ENCODE measurements around the gene RAC3. TPM values are rescaled to one million over a fixed set of nuclear protein-coding genes. Genes with fewer than 3 reads are reported as not detected.

The RAC3 gene
- total RNA-seq, 3 donors from 2014 or later (not counting 1 experiment from before 2014, with no cell fraction given): 0.61 to 2.2 (median 2.1) TPM

- H3K27ac Mint-ChIP-seq: no peak overlapping the region
- Histone ChIP-seq H3K36me3 (ENCODE audit: control insufficient read depth, insufficient read depth, low read length) (peaks cover 14% of the 10 kb centered on the region), H3K9me3 (ENCODE audit: control insufficient read depth, insufficient read depth, low read length) (no peaks in the 10 kb centered on the region), H3K4me3 (ENCODE audit: low read length) (no peak overlapping the region), H3K27ac (ENCODE audit: low read length) (no peak overlapping the region), H3K27me3 (ENCODE audit: control insufficient read depth, insufficient read depth, low read length) (no peaks in the 10 kb centered on the region), H3K4me1 (ENCODE audit: control insufficient read depth, insufficient read depth, low read length) (no peaks in the 10 kb centered on the region)
- no peaks in the 10 kb centered on the region for H3K9me3 Mint-ChIP-seq
- no peaks in the 10 kb centered on the region for H3K27me3 Mint-ChIP-seq (ENCODE audit: low read depth in 2 of 2)
- H3K36me3 Mint-ChIP-seq: no peaks in the 10 kb centered on the region
- no peak overlapping the region for H3K4me3 Mint-ChIP-seq
- intact Hi-C loops (cut with micrococcal nuclease): no loop called here
- 93% methylated on average over 21 of the region's 21 CpGs for WGBS (ENCODE audit: insufficient coverage)
- no peak for TF ChIP-seq CTCF (IDR thresholded peaks at IDR 0.05)
- ATAC-seq: peak in 1 of 3 donors; percentile 11
- no peaks in the 10 kb centered on the region for H3K4me1 Mint-ChIP-seq
- no peak for DNase-seq
These were observed 45.5 kb downstream of the RAC3 start for GRCh38 chr17:82076785-82077591.

- H3K27ac ChIP-seq (ENCODE audit: low read length): no peak overlapping the region
- H3K27me3 ChIP-seq (ENCODE audit: control insufficient read depth, insufficient read depth, low read length): no peaks in the 10 kb centered on the region
- no peak overlapping the region for H3K27ac Mint-ChIP-seq
- no peak overlapping the region for H3K4me3 ChIP-seq (ENCODE audit: low read length)
- ATAC-seq (peak in 1 of 3 donors; percentile 5), DNase-seq (no peak)
- H3K36me3 ChIP-seq (ENCODE audit: control insufficient read depth, insufficient read depth, low read length): peaks cover 19% of the 10 kb centered on the region
- intact Hi-C loops (cut with micrococcal nuclease): no loop called here
- no peaks in the 10 kb centered on the region for H3K4me1 Mint-ChIP-seq
- no peaks in the 10 kb centered on the region for H3K27me3 Mint-ChIP-seq (ENCODE audit: low read depth in 2 of 2)
- no peaks in the 10 kb centered on the region for H3K9me3 Mint-ChIP-seq
- 88% methylated on average over 28 of the region's 28 CpGs for WGBS (ENCODE audit: insufficient coverage)
- no peak overlapping the region for H3K4me3 Mint-ChIP-seq
- no peaks in the 10 kb centered on the region for H3K36me3 Mint-ChIP-seq
- no peaks in the 10 kb centered on the region for H3K9me3 ChIP-seq (ENCODE audit: control insufficient read depth, insufficient read depth, low read length)
- no peak for TF ChIP-seq CTCF (IDR thresholded peaks at IDR 0.05)
- H3K4me1 ChIP-seq (ENCODE audit: control insufficient read depth, insufficient read depth, low read length): no peaks in the 10 kb centered on the region
These were observed 46.3 kb downstream of the RAC3 start for GRCh38 chr17:82077617-82078358.

- intact Hi-C loops (cut with micrococcal nuclease): no loop called here
- no peak overlapping the region for H3K27ac ChIP-seq (ENCODE audit: low read length)
- no peak overlapping the region for H3K4me3 ChIP-seq (ENCODE audit: low read length)
- Mint-ChIP-seq H3K27ac (no peak overlapping the region), H3K4me1 (no peaks in the 10 kb centered on the region), H3K36me3 (no peaks in the 10 kb centered on the region), H3K4me3 (no peak overlapping the region), H3K27me3 (ENCODE audit: low read depth in 2 of 2) (no peaks in the 10 kb centered on the region), H3K9me3 (no peaks in the 10 kb centered on the region)
- H3K9me3 ChIP-seq (ENCODE audit: control insufficient read depth, insufficient read depth, low read length): no peaks in the 10 kb centered on the region
- DNase-seq (no peak), ATAC-seq (no peak)
- no peaks in the 10 kb centered on the region for H3K27me3 ChIP-seq (ENCODE audit: control insufficient read depth, insufficient read depth, low read length)
- H3K36me3 ChIP-seq (ENCODE audit: control insufficient read depth, insufficient read depth, low read length): peaks cover 25% of the 10 kb centered on the region
- H3K4me1 ChIP-seq (ENCODE audit: control insufficient read depth, insufficient read depth, low read length): no peaks in the 10 kb centered on the region
- TF ChIP-seq CTCF (IDR thresholded peaks at IDR 0.05): no peak
- WGBS (ENCODE audit: insufficient coverage): 95% methylated on average over 18 of the region's 18 CpGs
These were observed 47.0 kb downstream of the RAC3 start for GRCh38 chr17:82078433-82078832.
